Thyroid gland (tissue), 4 donors: ENCODE measurements around the gene SART3. TPM values are rescaled to one million over a fixed set of nuclear protein-coding genes. Genes with fewer than 3 reads are reported as not detected.

ENCODE experiments used
- DNase-seq, 2 donors: peaks; one replicate each; pipeline ENCODE4 v3.0.0-alpha.2; 2019
- H3K27ac ChIP-seq, 3 donors: fragments of 200-600 bp; sonication (generic); 1 replicate in 2 of 3; 2 replicates in 1 of 3; pipeline ENCODE4 v1.5.1; 2016 to 2019; ENCODE audit warnings: mild to moderate bottlenecking in 1 of 3, moderate library complexity in 1 of 3
- H3K27me3 ChIP-seq: fragments of 200-600 bp; sonication (generic); one replicate; pipeline ENCODE4 v1.5.1; 2019
- H3K36me3 ChIP-seq, 2 donors: fragments of 200-600 bp; sonication (generic); one replicate each; pipeline ENCODE4 v1.5.1; 2016 to 2019
- H3K4me1 ChIP-seq, 2 donors: fragments of 200-600 bp; sonication (generic); one replicate each; pipeline ENCODE4 v1.5.1; 2017 to 2019
- H3K4me3 ChIP-seq, 3 donors: fragments of 200-600 bp; sonication (generic); replicated peaks in 1 of 3; 1 replicate in 2 of 3; 2 replicates in 1 of 3; pipeline ENCODE4 v1.5.1; 2016; ENCODE audit warnings: mild to moderate bottlenecking in 1 of 3
- H3K9me3 ChIP-seq: fragments of 200-600 bp; sonication (generic); one replicate; pipeline ENCODE4 v1.5.1; 2017
- CTCF ChIP-seq, 6 experiments: fragments of 200-600 bp in 3 of 6; fragments of 450-650 bp in 3 of 6; sonication (generic) in 3 of 6; IDR thresholded peaks; one replicate each; pipeline ENCODE4 v1.5.1; 2016 to 2019; ENCODE audit warnings: antibody characterized with exemption in 6 of 6, mild to moderate bottlenecking in 2 of 6, inconsistent platforms in 1 of 6, moderate library complexity in 1 of 6
- POLR2A ChIP-seq, 2 donors: fragments of 450-650 bp; IDR thresholded peaks; one replicate each; pipeline ENCODE4 v1.6.1; 2017; ENCODE audit warnings: antibody characterized with exemption in 2 of 2, mild to moderate bottlenecking in 2 of 2, moderate library complexity in 1 of 2
- WGBS, 2 donors: methylation state at CpG; one replicate each; pipeline ENCODE4 v1.1.5; 2017; 5-methylcytosine and 5-hydroxymethylcytosine counted together
- intact Hi-C: fragments of 100-400 bp; cut with DNase I; formaldehyde crosslinking; loops from one replicate; pipeline ENCODE4 v1.15.1; 2023
- total RNA-seq, 4 donors: library from RNA; depleted of rRNA; stranded (reverse); fragments of >200 nt; gene quantifications; one replicate each; pipeline ENCODE4 v1.2.3, GENCODE V29; 2016

SART3 gene
- total RNA-seq, 4 donors from 2014 or later, result 64.2 to 117 (median 80.0) TPM

- no peak for DNase-seq
- H3K9me3 ChIP-seq, result no peaks in the 10 kb centered on the region
- H3K36me3 ChIP-seq, result no peaks in the 10 kb centered on the region
- no peak overlapping the region for H3K4me3 ChIP-seq
- TF ChIP-seq CTCF (IDR thresholded peaks at IDR 0.05) (no peak), POLR2A (IDR thresholded peaks at IDR 0.05) (no peak)
- H3K27ac ChIP-seq, result no peak overlapping the region
- no peaks in the 10 kb centered on the region for H3K27me3 ChIP-seq
- H3K4me1 ChIP-seq, result no peaks in the 10 kb centered on the region
- intact Hi-C loops, result no loop called here
- 84 to 87% methylated on average over 10 of the region's 10 CpGs for WGBS, 2 donors
Observed at GRCh38 chr12:108607981-108608600, 47.1 kb upstream of the SART3 start.

GRCh38 chr12:108606492-108606891 lies 45.5 kb upstream of the SART3 start:
- Histone ChIP-seq H3K4me3 (no peak overlapping the region), H3K27ac (no peak overlapping the region), H3K4me1 (no peaks in the 10 kb centered on the region), H3K27me3 (no peaks in the 10 kb centered on the region), H3K9me3 (no peaks in the 10 kb centered on the region), H3K36me3 (no peaks in the 10 kb centered on the region)
- no peak for TF ChIP-seq CTCF (IDR thresholded peaks at IDR 0.05)
- TF ChIP-seq POLR2A (IDR thresholded peaks at IDR 0.05), result no peak
- DNase-seq, result no peak
- intact Hi-C loops, result no loop called here
- WGBS, 2 donors, result 87 to 88% methylated on average over 9 of the region's 9 CpGs

- intact Hi-C loops, result no loop called here
- Histone ChIP-seq H3K27me3 (no peaks in the 10 kb centered on the region), H3K36me3 (no peaks in the 10 kb centered on the region), H3K4me1 (no peaks in the 10 kb centered on the region), H3K4me3 (no peak overlapping the region), H3K27ac (no peak overlapping the region), H3K9me3 (no peaks in the 10 kb centered on the region)
- no peak for DNase-seq
- no peak for TF ChIP-seq POLR2A (IDR thresholded peaks at IDR 0.05)
- no peak for TF ChIP-seq CTCF (IDR thresholded peaks at IDR 0.05)
- WGBS, 2 donors, result 85 to 89% methylated on average over 4 of the region's 4 CpGs
Observed at GRCh38 chr12:108605690-108606406, 44.9 kb upstream of the SART3 start.

GRCh38 chr12:108605000-108605689 lies 44.2 kb upstream of the SART3 start:
- H3K27me3 ChIP-seq, result no peaks in the 10 kb centered on the region
- no peaks in the 10 kb centered on the region for H3K4me1 ChIP-seq
- no peaks in the 10 kb centered on the region for H3K36me3 ChIP-seq
- no peaks in the 10 kb centered on the region for H3K9me3 ChIP-seq
- TF ChIP-seq CTCF (IDR thresholded peaks at IDR 0.05), result no peak
- TF ChIP-seq POLR2A (IDR thresholded peaks at IDR 0.05), result no peak
- 70 to 73% methylated on average over 3 of the region's 3 CpGs for WGBS, 2 donors
- H3K4me3 ChIP-seq, result no peak overlapping the region
- intact Hi-C loops, result no loop called here
- no peak overlapping the region for H3K27ac ChIP-seq
- no peak for DNase-seq
